Inflammatory macrophage treated with lipopolysaccharide for 1 hour (primary cell): Measurements from ENCODE around the gene HJURP.

Experiments
- DNase-seq, 2 donors: peaks; one replicate each; pipeline ENCODE4 v3.0.0-alpha.2; 2020 to 2022

Gene HJURP

GRCh38 chr2:233847248-233847898, 7.0 kb downstream of the HJURP start:
- DNase-seq: no peak

GRCh38 chr2:233846387-233847247, 7.7 kb downstream of the HJURP start:
- DNase-seq: no peak

GRCh38 chr2:233845301-233846060, 8.9 kb downstream of the HJURP start:
- DNase-seq: no peak

- no peak for DNase-seq
These were observed 9.5 kb downstream of the HJURP start for GRCh38 chr2:233844836-233845235.

GRCh38 chr2:233844064-233844807, 10.1 kb downstream of the HJURP start:
- DNase-seq: no peak

GRCh38 chr2:233841183-233841582, 13.2 kb downstream of the HJURP start:
- DNase-seq: no peak

DNA sequence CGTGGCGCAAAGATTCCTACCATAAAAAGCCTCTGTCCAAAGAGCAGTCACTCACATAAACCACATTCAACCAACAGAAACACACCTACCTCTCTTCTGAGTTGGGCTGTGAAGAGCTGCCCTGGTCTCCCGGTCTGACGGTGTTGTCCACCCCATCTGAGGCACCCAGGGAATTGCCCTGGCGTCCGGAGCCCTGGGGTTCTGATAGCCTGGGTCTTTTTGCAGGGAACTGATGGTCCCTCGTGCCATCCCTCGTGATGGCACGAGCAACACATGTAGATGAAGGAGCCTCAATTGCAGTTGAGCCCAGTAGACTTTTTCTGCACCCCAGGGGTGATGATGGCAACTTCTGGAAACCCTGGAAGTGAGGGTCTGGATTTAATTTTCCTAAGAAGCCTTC, 13.8 kb downstream of the HJURP start:
- no peak for DNase-seq

GRCh38 chr2:233839447-233839820, 14.9 kb downstream of the HJURP start:
- DNase-seq: no peak

- DNase-seq: no peak
These were observed 15.4 kb downstream of the HJURP start for GRCh38 chr2:233838726-233839446.

GRCh38 chr2:233838251-233838650, 16.1 kb downstream of the HJURP start:
- DNase-seq: no peak

DNA sequence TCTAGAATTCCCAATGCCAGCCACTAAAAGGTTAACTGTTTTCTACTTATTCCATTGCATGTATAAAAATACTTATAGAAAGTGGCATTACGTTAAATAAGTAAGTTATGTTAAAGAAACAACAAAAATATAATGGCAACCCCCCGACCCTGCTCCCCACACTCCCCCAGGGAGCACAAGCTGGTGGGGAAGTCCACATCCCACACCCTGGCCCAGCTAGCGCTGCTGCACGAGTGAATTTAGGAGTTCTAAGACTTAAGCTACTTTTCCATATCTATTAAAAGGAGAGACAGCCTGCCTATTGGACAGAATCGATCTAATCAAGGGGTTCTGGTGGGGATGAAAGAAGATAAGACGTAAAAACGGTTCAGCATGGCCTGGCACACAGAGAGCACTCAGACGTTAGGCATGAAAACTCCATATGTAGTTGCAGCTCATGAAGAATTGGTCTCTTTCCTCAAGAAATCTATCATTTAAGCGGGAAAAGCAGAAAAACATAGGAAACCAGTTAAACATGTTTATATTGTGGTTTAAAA, 16.6 kb downstream of the HJURP start:
- DNase-seq: no peak

- no peak for DNase-seq
These were observed 18.0 kb downstream of the HJURP start for GRCh38 chr2:233836359-233836758.

- DNase-seq: no peak
These were observed 18.8 kb downstream of the HJURP start for GRCh38 chr2:233835230-233836186.

DNA sequence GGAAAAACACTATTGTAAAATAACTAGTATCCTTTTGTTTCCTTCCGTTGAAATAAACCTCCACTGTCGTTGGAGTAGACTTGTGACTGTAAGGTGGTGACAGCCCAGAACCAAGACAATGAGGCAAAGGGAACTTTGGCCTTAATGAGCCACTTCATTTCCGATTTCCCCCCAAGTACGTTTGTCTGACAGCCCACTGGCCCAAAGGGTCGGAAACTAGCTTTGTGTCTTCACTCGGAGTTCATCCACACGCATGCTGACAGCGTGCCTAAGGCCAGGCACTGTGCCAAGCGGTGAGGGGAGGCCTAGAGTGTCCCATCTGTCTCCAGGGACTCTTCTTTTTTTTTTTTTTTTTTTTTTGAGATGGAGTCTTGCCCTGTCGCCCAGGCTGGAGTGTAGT, 21.0 kb downstream of the HJURP start:
- no peak for DNase-seq

DNA sequence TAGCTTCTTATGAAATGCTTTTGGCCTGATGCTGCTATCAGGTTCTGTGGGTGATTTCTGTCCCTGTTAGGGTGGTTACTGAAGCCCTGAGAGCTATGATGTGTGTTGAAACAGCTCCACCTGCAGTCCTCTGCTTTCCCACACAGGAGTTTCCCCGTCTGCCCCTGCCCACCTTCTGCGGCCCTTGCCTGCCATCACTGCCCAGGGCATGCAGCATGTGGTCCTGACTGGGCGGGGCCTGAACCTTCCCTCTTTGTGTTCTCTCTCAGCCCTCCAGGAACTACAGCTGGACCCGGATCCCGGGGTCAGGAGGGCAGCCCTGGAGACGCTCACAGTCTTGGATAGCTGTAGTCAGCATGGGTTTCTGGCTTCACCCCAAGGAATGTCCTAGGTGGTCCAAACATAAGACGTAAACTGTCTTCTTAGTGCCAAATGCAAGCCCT, 21.4 kb downstream of the HJURP start:
- no peak for DNase-seq

DNA sequence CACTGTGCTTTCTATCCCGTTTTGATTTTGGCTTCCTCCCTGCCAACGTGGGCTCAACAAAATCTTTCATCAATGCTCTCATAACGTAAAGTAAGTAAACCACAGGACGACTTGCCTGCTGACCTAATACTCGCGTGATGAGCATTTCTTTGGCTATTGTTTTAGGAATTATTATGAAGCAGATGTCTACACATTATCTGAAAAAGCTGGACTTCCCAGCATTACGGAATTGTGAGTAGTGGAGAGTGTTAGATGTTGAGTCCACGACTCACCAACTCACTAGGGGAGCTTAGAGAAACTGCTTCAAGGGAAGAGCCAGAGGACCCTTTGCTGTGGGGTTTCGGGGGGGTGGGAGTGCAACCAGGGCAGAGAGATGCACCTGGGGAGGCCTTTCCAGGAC, 21.9 kb downstream of the HJURP start:
- no peak for DNase-seq

- no peak for DNase-seq
These were observed 22.5 kb downstream of the HJURP start for GRCh38 chr2:233831861-233832260.

DNA sequence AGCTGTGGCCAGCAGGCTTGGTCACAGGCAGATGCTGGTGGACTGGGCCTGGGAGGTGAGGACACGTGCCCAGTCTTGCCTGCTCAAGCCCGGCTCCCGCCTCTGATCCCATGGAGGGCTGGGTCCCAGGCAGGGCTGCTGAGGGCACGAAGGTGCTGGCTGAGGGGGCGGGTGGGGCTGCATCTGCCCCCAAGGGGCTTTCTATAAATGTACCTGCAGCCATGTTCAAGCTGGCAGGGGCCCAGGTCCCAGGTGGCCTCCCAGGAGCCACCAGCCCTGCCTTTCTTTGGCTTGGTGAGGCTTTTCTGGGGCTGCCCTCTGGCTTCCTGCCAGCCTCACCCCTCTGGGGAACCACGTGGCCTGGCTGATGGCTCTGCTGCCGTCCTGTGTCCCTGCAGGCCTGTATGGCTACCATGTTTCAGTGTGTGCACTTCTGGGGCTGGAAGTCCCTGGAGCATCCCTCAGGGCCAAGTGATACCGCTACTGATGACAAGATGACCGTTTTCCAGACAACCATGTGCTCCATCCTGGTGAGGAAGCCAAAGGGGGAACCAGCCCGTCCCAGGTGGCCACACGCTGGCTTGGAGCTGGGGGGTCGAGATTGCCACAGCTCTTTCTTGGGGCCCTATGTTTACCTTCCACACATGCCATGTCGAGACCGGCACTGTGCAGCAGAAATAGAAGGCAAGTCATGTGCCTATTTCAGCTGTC, 23.2 kb downstream of the HJURP start:
- no peak for DNase-seq

GRCh38 chr2:233830111-233830802, 24.1 kb downstream of the HJURP start:
- DNase-seq: no peak
